NCI-H146 treated with DMSO at 0.1 percent for 48 hours (cell line): ENCODE data around the gene ZNF831.

Experiments used
- DNase-seq: peaks from one replicate; lab custom pipeline; 2025; ENCODE audit not compliant: unreplicated experiment; lab: John Stamatoyannopoulos, UW

ZNF831 gene

DNA sequence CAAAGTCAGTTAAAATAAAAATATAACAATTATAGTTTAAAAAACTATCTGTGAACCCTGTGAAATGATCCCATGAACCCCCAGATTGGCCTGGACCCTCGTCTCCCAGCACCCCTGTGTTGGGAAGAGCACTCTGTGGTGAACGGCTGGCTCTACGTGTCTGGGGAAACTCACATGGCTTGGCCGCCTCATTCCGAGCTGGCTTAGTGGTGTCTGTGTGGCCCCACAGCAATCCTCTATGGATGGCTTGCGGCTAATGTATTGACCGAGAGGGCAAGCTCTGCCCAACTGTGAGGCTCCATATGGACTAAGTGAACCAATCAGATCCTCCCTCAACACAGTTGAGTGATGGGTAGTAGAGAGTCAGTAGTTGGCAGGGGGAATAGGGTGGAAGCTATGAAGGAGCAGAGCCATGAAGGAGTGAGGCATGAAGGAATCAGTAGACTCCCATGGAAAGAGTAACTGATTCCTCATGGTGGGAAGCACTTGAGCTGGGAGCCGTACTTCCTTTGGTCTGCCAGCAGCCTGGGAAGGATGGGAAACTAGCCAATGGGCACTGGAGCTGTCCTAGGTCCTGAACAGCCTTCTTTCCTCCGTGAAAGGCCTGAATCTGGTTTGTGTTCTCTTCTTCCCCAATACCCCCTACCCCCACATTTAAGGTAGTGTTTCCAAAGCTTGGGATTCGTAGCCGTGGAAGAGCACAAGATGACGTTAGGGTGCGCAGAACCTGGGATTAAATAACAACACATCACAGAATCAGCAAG lies 21.6 kb upstream of the ZNF831 start:
- DNase-seq, result no peak

DNA sequence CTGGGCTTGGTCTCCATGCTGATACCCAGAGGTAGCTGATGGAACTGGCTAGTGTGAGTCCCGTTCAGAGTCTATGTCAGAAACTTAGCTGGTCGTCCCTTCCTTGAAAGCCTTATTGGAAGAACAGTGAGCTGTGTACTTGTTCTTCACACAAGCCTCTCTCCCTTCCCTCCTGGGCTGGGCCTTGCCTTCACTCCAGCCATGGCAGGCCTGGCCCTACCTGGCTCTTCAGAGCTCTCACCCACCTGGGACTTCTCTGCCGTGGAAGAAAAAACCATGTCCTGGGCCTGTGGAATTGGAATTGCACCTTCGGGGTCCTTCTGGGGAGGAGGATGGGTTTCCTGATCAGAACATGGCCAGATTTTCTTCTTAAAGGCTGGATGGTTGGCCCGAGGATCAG lies 20.3 kb upstream of the ZNF831 start:
- DNase-seq, result no peak

DNA sequence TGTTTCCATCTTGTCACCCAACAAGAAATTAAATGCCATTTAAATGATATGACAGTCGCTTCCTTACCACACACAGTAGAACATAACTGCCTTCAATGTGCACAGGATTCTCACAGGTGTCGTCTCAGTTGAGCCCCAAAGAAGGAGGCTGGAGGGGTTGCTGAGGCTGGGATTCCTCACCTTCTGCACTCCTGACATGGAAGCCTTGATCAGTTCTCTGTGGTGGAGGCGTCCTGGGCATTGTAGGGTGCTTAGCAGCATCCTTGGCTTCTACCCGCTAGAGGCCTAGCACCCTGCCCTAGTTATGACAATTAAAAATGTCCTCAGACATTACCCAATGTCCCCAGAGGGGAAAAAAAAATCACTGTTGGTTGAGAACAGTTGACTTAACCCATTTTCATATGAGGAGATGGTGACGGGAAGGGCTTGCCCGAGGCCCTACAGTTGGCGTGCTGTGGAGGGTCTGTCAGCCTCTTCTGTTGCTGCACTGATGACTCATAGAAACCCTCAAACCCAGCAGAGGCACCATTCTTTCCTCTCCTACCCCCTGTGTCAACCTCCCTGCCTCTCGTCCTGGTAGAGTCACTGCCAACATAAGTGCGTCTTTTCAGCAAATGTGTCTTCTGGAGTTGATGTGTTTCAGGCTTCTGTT lies 19.3 kb upstream of the ZNF831 start:
- no peak for DNase-seq

DNA sequence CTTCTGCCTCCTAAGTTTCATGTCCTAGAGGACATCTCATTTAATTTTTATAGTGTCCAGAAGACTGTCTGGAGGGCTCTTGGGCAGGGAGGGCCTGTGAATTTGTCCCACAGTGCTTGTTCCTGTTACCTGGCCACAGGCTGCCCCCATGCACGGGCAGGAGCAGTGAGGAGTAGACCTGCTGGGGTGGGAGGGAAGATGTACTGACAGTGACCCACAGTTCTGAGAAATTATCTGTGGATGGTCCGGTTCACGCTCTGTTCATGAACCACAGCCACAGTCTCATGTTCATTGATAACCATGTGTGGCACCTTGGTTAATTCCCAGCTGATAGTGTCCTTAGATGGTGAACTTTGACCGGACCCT lies 18.8 kb upstream of the ZNF831 start:
- DNase-seq, result no peak

DNA sequence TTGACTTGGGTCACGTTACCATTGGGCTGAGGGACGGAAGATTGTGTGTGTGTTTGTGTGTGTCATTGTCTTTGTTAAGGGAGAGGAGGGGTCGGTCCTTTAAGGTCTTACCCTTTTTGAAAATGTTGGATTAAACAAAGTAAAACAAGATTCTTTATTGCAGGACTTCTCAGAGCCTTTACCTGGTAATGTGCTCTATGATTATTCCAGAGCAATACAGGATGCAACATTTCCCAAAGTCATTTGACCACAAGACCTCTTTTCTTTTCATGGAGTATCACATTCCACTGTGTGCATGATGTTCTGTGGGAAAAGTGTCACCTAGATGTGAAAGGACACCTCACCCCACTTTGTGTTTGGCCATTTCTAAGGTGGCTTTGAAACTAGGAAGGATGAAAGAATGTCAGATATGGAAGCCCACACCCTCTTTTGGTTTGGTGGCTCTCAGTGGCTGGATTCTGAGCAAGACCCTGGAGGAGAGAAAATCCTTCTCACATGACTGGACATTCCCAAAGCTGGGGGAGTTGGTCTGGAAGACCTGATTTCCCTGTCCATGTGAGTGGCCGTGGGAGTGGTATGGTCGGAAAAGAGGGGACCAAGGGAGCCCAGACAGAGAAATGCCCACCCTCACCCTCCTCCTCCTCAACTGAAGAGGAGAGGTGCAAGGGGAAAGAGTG lies 18.2 kb upstream of the ZNF831 start:
- no peak for DNase-seq

DNA sequence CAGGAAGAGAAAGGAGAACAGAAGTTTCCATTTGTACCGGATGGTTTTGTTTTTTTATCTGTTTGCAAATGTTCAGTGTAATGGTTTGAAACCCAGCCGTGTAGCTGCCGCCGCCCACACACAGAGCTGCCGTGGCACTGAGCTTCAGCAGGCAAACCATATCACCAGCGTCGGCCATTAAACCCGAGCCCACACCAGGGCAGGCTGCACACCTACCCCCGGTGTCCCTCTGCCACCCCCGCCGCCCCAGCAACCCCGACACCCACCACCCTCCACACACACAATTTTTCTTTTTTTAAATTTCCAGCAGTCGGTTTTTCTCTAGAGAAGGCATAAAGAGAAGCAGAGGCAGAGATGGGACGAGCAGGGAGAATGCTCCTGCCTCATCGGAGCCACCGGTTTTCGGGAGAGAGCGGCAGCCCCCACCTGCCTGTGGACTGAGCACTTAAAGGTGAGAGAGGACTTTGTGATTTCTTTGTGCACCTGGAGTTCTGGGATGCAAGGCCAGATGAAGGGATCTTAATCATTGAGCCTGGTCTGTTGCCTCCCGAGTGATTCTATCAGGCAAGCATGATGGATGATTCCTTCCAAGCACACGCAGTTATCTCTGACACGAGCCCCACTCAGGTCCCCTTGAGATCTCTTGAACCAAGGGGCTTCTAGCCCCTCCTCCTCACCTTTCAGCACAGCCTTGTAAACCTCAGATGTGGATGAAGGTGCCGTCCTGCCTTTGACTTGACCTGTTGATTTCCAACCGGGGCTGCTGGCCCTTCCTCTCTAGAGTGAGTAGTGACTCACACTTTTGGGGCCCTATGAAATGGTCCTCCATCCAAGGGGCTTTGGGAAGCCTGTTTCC lies 17.5 kb upstream of the ZNF831 start:
- no peak for DNase-seq

DNA sequence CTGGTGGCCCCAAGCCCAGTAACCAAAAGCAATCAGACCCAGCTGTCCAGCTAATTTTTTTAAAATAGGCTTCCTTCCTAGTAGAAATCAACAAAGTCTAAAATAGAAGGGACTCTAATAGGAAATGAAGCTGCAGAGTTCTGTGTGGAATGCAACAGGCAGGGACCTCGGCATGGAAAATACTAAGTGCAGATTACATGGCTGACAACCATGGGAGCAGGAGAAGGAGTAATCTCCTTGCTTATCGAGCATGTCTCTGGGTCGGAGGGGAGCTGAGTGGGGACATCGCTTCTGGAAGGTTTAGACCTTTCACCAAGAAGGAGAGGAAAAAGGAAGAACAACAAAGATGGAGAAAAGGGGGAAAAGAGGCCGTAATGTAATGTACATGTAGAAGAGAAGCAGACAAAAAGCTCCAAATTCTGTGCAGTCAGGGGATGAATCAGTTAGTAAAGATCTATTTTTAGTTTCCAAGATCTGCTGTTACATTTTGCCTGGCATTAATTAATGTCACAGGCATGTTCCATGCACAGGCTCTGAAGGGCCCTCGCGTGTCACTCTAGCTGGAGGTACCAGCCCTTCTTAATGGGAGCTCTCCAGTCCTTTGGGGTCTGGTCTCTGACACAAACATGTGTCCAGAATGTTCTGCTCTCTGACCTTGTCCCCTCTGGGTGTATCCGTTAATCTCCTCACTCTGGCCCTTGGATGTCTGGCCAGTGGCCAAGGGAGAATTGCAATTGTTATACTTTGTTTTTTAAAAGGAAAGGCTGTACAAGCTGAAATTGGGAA lies 16.6 kb upstream of the ZNF831 start:
- no peak for DNase-seq

DNA sequence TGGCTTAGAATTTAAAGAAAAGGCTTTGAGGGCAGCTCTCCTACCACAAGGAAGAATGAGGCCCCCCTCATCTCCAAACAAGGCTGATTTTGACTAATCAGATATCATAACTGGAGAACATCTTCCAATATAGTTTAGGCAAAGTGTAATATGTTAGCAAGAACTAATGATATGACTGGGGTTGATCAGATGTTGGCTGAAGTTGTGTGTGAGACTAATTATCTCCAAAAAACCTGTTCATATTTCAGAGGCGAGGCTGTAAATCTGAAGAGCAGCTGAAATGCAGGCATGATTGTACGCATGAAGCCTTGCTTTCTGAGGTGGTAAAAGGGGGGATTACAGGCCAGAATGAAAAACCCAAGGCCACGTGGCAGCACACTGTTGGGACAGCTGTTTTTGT lies 16.0 kb upstream of the ZNF831 start:
- no peak for DNase-seq

DNA sequence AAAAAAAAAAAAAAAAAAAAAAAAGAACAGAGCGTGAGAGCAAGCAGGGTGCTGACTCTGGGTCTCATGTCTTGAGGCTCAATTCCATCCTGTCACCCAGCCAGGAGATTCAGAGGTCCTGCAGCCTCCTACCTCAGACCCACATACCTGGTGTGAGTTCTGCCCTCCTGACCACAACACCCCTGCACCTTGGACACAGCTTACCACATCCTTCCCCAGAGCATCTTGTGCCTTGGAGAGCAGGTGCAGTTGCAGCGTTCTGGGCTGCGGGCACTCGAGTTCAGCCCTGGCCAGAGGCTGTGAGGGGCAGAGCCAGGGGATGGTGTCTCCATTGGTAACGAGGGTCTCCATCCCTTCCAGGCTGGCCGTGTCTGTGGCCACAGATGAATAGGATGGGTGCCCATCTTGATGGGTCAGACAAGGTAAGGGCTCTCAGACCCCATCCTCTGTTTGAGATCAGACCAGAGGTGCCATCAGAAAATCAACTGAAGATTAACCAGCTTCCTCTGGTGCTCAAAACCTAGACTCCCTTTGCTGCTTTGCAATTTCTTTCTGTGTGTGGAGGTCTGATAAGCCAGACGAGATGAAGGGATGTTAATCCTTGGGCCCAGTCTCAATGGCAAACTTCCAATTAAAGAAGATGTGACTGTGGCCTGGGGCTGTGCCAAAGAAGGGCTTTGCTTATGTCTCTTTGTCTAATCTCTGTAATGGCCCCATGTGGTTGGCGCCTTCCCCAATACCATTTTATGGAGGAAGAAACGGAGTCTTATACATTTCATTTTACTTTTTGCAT lies 14.7 kb upstream of the ZNF831 start:
- no peak for DNase-seq

DNA sequence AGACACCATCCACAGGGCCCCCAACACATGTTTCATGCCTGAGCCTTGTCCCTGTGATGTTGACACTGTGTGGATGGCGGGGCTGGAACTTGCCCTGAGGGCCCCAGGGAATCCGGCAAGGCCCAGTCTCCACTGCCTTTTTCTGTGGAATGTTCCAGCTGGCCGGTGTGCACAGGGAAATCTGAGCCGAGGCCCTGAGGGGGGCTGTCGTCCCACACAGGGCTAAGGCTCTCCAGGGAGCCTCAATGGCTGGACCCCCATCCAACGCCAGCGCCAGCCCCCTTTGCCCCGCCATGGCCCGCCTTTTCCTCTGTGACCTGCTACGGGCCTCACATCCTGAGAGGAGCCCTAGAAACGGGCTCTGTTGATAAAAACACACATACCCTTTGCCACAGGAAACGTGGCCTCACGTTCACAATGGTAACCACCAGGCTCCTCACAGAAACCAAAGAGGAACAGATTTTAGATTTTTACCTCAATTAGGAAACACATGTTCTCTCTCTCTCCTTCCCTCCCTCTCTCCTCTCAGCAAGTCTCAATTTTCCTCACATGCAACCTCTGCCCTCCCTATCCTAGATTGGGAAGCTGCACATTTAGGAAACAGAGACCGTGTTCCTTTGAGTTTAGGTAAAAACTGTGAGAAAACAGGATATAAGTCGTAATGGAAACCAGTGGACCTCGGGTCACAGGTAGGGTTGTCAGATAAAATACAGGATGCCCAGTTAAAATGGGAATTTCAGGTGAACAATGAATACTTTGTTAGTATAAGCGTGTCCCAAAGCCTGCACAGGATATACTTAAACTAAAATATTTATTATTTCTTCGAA lies 13.7 kb upstream of the ZNF831 start:
- DNase-seq, result no peak

DNA sequence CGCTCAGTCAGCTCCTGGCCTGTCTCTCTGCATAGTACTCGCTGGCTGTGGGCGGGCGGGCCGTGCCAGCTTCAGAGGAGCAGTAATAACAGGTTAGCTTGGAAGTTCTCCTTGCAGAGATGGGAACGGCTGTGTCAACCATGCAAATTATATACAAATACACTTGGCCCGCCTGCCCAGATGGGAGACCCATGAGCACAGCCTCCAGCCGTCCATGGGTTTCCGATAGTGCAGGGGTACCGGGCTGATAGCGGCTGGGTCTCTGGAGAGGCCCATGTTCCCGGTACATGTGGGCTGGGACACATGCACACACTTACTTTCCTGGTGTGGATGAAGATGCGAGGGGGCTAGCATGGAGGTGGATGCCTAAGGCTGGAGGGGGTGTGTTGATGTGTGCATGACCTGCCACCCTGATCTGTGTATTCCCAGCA lies 12.8 kb upstream of the ZNF831 start:
- no peak for DNase-seq

DNA sequence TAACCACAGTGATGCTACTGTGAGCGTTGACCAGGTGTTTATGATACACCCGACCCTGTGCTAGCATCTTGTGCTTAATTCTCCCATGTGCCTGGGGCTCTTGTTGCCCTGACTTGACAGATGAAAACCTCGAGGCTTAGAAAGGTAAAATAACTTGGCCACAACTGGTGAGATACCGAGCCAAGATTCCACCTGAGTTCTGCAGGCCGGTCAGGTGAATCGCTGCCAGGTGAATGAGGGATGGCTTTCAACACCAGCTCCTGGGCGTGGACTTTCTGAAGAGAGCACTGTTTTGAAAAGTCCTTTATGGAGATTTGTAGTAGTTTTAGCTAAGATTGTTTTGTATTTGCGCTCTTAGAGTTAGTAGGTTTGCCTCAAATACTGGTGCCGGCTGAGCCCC lies 12.2 kb upstream of the ZNF831 start:
- no peak for DNase-seq

DNA sequence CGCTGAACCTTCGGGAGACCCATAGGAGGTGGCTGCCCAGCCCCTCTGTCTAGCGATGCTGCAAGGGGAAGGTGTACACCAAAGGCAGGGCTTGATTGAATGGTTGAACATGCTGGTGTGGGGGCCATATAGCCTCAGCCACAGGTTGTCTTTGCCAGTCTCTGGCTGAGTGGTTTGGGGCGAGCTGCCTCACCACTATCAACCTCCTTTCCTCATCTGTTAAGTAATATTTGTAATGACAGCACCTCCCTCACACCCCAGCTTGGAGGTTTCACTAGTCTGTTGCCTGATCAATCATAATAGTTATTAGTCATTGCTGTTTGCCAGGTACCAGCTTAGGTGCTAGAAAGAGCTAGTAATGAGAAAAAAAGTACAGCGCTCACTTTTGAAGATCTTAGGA lies 11.8 kb upstream of the ZNF831 start:
- no peak for DNase-seq

DNA sequence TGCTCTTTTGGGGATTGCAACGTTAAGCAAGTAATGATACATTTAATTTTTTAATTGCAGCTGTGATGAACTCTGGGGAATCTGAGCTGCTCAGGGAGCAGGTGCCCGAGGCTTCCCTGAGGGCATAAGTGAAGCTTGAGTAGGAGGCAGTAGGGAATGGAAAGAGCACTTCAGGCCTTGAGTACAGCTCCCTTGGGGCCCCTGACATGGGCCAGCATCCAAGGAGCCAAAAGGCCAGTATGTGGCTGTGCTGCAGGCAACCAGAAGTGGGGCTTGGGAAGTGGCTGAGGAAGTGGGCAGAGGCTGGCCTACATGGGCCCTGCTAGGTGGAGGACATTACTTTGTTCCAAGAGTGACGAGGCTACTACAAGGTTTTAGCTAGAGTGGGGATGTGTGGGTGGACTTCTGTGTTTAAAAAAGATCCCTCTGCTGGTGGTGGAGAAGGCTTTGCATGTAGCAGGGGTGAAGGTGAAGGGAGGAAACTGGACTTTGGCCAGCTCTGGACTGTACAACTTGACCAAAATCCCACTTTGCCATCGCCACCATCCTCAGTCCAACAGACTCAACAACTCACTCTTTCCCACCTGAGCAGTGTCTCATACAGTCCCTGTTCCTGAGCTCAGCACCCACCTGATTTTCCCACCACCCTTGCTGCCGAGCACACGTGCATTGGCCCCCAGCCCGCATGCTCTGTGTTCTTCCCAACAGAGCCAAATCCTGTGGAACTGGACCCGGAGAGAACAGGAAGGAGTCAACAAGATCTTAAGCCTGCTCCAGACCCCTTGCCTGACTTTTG lies 10.9 kb upstream of the ZNF831 start:
- no peak for DNase-seq

DNA sequence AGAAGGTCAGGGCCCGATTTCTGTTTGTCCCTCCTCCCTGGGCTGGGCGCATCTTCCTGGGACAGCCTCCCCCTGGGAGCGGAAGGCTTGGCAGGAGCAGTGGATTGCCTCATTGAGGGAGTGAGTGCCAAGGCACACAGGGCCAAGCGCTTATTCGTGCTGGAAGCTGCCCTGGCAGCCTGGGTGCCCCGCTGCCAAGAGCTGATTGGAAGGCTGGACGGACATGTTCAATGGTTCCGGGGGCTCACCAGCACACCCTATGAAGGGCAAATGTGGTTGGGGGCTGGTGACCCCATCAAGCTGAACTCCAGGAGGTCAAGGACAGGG lies 10.3 kb upstream of the ZNF831 start:
- no peak for DNase-seq

DNA sequence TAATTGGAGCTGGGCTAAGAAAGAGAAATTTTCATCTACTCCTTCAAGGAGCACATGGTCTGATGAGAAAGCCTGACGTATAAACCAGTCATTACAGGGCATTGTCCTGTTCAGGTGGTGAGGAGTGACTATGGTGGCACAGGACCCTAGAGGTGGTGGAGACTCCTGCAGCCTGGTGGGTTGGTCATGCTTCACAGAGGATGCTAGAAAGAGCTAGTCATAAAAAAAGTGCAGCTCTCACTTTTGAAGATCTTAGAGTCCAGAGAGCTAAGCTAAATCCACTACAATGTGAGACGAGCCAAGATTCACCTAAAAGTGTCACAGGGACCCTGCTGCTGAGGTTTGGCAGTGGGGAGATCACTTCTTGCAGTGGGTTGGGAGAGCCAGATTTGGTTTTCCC lies 9.8 kb upstream of the ZNF831 start:
- no peak for DNase-seq

DNA sequence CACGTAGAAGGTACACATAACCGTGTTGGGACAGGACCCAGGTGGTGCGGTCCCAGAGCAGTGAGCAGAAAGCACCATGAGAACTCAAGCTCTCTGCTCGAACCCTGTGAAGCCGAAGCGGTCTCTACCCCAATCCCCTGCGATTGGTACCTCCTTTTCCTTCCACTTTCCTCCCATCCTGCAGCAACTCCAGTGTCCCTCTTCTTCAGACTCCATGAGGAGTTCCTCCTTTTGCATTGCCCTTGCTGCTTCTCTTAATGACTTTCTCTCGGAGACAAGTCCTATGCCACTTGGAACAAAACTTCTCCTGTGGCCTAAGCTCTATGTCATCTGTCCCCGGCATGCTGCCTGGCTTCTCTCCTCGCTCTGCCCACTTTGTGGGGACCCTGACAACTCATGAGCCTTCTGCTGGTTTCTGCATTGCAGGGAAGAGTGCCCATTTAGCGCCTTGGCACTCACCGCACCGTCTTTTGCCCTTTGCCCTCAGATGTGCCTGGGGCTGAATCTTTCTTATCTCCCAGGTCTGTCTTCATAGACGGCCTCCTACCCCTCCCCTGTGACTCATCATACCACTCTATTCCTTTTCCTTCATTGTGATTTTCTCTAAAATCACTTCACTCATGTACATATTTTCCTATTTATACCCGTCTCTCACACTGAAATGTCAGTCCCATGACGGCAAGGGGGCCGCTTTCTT lies 9.2 kb upstream of the ZNF831 start:
- no peak for DNase-seq

DNA sequence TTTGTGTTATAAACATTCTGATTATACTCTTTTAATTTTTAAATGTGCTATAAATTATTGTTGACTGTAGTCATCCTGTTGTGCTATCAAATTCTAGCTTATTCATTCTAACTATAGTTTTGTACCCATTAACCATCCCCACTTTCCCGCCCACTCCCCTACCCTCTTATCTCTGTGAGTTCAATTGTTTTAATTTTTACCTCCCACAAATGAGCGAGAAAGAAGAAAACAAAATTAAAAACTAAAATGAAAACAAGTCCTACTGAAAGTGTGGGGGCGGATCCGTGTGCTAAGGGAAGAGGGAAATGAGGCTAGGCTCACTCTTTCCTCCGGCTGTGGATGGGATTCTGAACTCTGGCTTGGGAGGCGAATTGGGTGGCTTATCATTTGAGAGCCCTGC lies 6.6 kb upstream of the ZNF831 start:
- no peak for DNase-seq
